ENCODE data around the gene CNGB1.

DNA sequence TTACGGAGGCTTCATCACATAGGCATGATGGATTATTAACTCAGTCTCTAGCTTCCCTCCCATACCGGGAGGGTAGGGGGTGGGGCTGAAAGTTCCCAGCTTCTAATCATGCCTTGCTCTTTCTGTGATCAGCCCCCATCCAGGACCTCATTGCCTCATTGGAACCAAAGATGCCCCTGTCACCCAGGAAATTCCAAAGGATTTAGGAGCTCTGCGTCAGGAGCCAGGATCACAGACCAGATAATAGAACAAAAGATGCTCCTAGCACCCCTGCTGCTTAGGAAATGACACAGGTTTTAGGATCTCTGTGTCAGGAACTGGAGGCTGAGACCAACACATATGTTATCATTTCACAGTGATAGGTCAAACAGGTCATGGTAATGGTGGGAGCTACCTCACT lies 40.0 kb upstream of the CNGB1 start:
- TF ChIP-seq, protein P1, sequence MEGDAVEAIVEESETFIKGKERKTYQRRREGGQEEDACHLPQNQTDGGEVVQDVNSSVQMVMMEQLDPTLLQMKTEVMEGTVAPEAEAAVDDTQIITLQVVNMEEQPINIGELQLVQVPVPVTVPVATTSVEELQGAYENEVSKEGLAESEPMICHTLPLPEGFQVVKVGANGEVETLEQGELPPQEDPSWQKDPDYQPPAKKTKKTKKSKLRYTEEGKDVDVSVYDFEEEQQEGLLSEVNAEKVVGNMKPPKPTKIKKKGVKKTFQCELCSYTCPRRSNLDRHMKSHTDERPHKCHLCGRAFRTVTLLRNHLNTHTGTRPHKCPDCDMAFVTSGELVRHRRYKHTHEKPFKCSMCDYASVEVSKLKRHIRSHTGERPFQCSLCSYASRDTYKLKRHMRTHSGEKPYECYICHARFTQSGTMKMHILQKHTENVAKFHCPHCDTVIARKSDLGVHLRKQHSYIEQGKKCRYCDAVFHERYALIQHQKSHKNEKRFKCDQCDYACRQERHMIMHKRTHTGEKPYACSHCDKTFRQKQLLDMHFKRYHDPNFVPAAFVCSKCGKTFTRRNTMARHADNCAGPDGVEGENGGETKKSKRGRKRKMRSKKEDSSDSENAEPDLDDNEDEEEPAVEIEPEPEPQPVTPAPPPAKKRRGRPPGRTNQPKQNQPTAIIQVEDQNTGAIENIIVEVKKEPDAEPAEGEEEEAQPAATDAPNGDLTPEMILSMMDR (IDR thresholded peaks at IDR 0.05; ENCODE audit: insufficient read depth, low read length, poor library complexity, severe bottlenecking): no peak
- TF ChIP-seq EZH2phosphoT487 (conservative IDR thresholded peaks at IDR 0.05; ENCODE audit: low read length): no peak

Data from SU-DHL-6 (cell line).